HS-27A (cell line): ENCODE measurements around the gene SART1.

Source experiments
- DNase-seq: peaks from one replicate; pipeline ENCODE4 v3.0.0-alpha.2; 2012; ENCODE audit warnings: low read depth, missing footprints

Gene SART1

GRCh38 chr11:65964906-65965305 lies 3.4 kb downstream of the SART1 start:
- no peak for DNase-seq

GRCh38 chr11:65965986-65966762 lies 4.6 kb downstream of the SART1 start:
- no peak for DNase-seq

DNA sequence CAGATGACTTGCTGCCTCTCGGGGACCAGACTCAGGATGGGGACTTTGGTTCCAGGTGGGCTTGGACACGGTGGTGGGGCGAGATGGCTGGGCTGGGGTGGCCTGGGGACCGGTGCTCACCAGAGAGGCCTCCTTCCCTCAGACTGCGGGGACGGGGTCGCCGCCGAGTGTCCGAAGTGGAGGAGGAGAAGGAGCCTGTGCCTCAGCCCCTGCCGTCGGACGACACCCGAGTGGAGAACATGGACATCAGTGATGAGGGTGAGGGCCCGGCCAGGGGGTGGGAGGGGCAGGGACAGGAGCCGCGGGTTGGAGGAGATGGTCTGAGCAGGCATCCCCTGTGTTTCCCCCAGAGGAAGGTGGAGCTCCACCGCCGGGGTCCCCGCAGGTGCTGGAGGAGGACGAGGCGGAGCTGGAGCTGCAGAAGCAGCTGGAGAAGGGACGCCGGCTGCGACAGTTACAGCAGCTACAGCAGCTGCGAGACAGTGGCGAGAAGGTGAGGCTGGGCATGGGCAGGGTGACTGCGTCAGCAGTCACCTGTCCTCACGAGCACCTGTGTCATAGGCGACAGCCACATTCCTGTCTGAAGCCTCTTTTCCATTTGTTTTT lies 5.9 kb downstream of the SART1 start:
- DNase-seq, result no peak

DNA sequence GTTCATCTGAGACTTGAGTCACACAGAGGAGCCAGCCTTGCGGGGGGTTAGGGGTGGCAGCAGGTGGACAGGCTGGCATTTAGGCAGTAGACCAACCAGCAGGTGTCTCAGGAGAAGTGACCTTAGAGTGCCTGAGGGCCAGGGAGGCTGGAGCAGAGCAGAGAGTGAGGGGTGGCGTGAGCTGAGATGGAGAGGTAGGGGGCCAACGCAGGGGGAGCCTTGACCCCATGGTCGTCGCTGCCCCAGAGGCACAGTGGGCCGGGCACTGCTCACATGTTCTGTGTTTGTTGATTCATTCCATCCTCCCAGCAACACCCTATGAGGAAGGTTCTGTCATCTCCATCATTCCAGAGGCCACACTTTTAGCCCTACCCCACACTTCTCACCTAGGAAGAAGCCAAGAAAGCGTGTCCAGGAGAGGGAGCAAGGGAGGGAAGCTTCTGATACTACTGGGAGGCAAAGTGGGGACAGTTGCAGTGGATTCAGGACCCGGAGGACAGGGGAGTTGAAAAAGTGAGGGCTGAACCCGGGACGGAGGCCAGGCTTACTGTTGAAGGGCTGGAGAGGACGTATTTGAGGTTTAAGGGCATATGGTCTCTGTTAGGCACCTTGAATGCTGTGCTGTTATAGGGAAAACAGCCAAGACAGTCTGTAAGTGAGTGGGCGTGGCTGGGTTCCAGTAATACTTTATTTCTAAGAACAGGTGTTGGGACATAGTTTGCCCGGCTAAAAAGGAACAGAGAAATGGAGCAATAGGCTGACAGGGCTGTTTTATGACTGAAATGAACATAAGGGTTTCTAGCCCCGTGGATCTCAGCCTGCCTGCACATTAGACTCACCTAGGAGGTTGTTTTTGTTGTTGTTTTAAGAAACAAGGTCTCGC lies 7.3 kb downstream of the SART1 start:
- DNase-seq, result no peak

DNA sequence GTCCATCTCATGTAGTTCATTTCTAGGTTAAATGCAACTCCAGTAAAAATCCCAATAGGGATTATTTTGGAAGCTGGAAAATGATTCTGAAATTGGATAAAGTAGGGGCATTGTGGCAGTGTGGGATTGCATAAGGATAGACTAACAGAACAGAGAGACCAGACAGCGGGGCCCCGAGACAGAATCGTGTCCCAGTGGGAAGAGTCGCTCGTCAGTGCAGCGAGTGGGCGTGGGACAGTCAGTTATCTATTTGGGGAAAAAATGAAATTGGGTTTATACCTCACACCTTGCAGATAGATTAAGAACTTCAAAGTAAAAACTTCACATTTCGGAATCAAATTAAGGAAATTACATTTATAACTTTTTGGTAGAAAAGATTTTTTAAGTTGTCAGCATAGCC lies 10.6 kb downstream of the SART1 start:
- no peak for DNase-seq

- no peak for DNase-seq
These were observed 12.0 kb downstream of the SART1 start for GRCh38 chr11:65973439-65974110.

- no peak for DNase-seq
These were observed 14.2 kb downstream of the SART1 start for GRCh38 chr11:65975771-65976170.

DNA sequence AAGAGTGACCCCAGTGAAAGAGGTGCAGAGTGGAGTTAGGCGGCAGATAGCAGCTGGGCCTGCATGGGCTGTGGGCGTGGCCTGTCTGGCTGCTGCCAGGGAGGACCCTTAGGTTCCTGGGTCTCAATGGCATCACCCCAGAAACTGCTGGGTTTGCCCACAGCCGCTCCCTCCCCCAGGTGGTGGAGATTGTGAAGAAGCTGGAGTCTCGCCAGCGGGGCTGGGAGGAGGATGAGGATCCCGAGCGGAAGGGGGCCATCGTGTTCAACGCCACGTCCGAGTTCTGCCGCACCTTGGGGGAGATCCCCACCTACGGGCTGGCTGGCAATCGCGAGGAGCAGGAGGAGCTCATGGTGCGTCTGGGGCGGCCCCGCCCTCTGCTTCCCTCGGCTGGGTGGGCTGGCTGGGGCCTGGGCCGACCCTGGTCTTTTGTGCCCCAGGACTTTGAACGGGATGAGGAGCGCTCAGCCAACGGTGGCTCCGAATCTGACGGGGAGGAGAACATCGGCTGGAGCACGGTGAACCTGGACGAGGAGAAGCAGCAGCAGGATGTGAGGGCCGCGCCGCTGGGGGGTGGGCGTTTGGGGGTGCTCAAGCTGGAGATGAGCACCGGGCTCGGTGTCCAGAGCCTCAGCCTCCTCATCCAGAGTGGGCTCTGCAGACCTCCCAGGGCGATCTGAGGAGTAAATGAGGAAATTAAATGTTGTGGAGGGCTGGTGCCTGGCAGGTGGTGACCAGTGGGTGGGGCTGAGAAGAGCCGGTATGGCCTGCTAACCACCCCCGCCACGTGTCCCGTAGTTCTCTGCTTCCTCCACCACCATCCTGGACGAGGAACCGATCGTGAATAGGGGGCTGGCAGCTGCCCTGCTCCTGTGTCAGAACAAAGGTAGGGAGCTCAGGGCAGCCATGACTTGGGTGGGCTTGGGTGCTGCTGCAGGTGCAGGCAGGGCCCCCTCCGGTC lies 15.0 kb downstream of the SART1 start:
- DNase-seq, result no peak

- no peak for DNase-seq
These were observed 16.3 kb downstream of the SART1 start for GRCh38 chr11:65977621-65978390.

DNA sequence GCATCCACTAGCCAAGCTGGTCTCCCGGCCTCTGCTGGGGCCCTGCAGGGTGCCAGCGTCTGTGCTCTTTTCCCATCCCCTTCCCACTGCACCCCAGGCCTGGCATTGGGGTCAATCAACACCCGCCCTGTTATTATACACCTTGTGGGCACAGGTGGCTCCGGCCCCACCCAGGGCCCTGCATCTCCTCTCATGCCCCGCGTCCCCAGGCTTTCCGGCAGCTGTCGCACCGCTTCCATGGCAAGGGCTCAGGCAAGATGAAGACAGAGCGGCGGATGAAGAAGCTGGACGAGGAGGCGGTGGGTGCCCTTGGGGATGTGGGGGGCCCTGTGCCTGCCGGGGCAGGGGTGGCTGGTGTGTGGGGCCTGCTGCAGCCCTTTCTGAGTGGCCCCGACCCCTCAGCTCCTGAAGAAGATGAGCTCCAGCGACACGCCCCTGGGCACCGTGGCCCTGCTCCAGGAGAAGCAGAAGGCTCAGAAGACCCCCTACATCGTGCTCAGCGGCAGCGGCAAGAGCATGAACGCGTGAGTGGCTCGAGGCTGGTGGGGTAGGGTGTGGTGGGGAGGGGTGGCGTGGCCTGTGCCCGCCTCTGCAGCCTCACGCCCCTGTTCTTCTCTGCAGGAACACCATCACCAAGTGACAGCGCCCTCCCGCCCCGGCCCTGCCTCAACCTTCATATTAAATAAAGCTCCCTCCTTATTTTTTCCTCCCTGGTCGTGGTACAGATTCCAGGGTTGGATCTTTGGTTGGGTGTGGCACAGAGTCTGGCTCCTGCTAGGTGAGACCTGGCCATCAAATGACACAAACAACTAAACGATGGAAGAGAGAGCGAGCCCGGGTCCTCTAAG lies 17.1 kb downstream of the SART1 start:
- DNase-seq, result no peak

DNA sequence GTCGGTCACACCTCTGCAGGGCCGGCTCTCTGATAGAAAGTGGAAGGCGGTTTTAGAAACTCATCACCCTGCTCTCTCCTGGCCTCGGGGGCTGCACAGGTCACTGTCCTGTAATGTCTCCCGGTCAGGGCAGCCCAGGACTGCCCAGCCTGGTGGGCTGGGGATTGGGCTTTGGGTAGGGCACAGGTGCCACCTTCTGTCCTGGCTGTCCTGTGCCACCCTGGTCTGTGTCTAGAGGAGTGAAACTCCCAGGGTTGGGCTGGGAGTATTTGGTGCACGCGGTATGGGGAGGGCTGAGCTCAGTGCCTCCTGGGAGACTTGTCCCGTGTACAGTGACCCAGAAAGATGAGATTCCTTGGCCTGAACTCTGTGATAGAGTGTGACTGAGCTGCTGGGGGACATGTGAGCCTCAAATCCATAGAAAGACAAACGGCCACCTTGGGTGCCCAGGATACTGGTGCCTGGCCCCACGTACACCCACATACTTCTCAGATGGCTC lies 17.8 kb downstream of the SART1 start:
- no peak for DNase-seq

GRCh38 chr11:65981101-65981740 lies 19.7 kb downstream of the SART1 start:
- DNase-seq, result no peak

- DNase-seq, result no peak
These were observed 20.7 kb downstream of the SART1 start for GRCh38 chr11:65981972-65982823.

DNA sequence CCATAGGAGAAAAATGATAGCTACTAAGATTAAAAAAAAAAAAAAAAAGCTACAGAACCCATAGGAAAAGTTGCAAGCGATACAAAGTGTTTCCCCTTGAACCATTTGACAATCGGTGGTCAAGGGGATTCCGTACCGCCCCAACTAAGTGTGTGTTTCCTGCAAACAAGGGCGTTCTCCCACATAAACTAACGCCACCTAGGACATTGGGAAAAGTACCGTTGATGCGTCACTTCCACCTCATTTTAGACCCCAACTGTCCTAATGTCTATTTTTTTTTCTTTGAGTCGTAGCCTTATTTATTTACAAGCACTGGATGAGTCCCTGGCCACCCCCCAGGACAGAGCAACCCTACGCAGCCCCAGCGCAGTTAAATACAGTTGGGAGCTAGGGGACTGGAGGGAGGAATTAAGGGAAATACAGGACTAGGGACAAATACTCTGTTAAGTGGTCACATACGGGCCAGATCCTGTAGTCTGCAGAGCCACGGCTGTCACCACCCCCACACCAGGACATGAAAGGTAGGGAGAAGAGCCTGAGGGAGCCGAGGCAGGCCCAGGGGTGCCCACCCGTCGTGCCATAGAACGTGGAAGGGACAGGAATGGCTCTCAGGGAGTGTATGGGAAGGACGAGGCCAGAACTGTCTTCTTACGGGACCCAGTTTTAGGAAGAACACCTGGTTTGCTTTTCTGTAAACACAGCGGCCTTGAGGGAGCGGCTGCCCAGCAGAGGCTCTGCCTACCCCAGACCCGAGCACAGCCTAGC lies 21.5 kb downstream of the SART1 start:
- no peak for DNase-seq

DNA sequence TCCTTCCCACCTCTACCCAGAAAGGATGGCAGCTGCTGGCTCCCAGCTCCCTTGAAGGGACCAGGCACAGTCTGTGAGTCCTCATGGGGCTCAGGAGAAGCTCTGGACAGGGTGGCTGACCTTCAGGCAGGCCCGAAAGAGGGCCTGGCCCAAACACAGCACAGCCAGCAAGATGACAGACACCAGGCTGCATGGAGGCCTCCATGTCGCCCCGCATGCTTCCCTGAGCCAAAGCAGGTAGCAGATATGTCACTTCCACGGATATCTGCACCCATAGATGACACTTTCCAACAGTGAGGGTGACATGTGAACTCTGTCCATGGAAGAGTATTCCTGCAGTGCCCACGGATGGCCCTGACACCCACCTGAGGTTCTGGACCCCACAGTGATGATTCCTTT lies 22.1 kb downstream of the SART1 start:
- no peak for DNase-seq

GRCh38 chr11:65987336-65987735 lies 25.8 kb downstream of the SART1 start:
- DNase-seq, result no peak
